GM13976 (cell line): ENCODE data around the gene PLA2G5.

Source experiments
- DNase-seq: peaks from one replicate; pipeline ENCODE4 v3.0.0; 2012; ENCODE audit warnings: low spot score
- in situ Hi-C: fragments of 300-500 bp; cut with MboI; formaldehyde crosslinking; loops from one replicate; pipeline ENCODE4 v1.12.0; 2022; ENCODE audit warnings: low sequenced_read_pairs, mixed read lengths, inconsistent platforms; ENCODE audit not compliant: unreplicated experiment
- TF ChIP-seq, protein P1 (sequence below): IDR thresholded peaks from 2 replicates; pipeline ENCODE4 v1.5.1; 2012; ENCODE audit warnings: borderline replicate concordance, mild to moderate bottlenecking; ENCODE audit not compliant: insufficient read depth; ENCODE audit errors: extremely low read depth, missing control alignments, control extremely low read depth

Gene PLA2G5

DNA sequence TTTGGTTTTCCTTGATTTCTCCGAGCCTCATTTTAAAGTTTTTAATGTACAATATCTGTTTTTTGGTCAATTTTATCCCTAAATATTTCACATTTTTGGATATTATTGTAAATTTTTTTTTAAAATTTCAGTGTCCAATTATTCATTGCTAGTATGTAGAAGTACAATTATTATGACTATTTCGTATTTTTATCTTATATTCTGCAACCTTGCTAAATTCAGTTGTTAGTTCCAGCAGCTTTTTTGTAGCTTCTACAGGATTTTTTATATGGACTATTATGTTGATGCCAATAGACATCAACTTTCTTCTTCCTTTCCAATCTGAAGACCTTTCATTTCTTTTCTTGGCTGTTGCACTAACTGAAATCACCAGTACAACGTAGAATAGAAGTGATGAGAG, 65.0 kb downstream of the PLA2G5 start:
- TF ChIP-seq, protein P1, sequence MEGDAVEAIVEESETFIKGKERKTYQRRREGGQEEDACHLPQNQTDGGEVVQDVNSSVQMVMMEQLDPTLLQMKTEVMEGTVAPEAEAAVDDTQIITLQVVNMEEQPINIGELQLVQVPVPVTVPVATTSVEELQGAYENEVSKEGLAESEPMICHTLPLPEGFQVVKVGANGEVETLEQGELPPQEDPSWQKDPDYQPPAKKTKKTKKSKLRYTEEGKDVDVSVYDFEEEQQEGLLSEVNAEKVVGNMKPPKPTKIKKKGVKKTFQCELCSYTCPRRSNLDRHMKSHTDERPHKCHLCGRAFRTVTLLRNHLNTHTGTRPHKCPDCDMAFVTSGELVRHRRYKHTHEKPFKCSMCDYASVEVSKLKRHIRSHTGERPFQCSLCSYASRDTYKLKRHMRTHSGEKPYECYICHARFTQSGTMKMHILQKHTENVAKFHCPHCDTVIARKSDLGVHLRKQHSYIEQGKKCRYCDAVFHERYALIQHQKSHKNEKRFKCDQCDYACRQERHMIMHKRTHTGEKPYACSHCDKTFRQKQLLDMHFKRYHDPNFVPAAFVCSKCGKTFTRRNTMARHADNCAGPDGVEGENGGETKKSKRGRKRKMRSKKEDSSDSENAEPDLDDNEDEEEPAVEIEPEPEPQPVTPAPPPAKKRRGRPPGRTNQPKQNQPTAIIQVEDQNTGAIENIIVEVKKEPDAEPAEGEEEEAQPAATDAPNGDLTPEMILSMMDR: no peak
- no peak for DNase-seq
- in situ Hi-C loops: no loop called here

DNA sequence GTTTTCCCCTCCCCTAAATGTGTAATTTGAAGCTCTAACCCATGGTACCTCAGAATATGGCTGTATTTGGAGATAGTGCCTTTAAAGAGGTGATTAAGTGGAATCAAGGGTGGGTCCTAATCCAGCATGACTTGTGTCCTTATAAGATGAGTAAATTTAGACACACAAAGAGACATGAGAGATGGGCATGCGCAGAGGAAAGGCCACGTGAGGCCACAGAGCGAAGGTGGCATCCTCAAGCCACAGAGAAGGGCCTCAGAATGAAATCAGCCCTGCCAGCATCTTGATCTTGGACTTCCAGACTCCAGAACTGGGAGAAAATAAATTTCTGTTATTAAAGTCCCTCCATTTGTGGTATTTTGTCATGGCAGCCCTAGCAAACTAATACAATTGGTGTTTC, 66.3 kb downstream of the PLA2G5 start:
- DNase-seq: no peak
- TF ChIP-seq, protein P1: no peak
- in situ Hi-C loops: no loop called here

DNA sequence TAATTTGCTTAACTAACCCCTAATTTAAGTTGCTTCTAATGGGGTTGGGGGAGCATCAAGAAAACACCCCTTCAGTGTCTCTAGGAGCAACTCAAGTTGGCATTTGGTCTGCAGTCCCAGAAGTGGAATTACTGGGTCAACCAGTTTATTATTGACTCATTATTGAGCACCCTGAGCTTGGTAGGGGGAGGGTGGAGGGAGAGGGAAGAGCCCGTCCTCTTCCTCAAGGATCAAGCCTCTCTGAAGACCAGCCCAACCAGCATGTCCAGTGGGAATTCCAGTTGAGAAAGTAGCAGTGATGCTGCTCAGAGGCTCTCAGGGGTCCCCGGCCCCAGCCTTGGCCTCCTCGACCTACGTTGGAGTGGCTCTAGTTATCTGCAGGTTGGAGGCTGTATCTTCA, 67.1 kb downstream of the PLA2G5 start:
- DNase-seq: no peak
- in situ Hi-C loops: no loop called here
- TF ChIP-seq, protein P1: no peak

DNA sequence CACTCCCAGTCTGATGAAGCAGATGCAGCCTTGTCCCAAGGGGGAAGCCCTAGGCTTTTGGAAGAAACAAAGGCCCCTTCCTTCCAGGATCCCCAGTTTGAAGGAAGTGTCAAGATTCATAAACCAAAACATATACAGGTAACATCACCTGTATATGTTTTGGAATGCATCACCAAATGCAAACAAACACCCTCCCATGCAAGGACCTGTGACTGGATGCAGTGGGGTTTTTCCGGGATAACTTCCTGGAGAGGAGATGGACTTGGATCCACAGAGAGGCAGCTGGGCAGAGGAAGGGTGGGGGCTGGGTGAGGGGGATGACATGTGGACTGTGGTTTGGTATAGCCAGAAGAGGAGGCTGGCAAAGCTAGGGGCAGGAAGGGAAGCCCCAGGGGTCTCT, 67.6 kb downstream of the PLA2G5 start:
- TF ChIP-seq, protein P1: no peak
- no peak for DNase-seq
- in situ Hi-C loops: no loop called here

DNA sequence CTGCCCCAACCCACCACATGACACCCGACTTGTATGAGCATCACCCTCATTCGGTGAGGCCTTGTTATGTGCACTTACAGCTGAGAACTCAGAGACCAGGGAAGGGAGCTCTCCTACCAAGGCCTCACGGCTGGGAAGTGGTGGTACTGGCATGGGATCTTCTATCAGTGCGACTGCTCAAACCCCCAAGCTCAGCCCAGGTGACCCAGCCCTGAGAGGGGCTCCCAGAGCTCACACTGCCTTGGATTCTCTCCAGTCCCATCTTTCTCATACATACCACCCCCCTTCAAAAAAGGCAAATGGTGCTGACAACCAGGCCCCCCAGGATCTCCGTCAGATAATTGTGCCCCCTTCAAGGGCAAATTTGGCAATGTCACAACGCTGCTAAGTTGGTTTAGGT, 68.4 kb downstream of the PLA2G5 start:
- DNase-seq: no peak
- in situ Hi-C loops: no loop called here
- TF ChIP-seq, protein P1: no peak

DNA sequence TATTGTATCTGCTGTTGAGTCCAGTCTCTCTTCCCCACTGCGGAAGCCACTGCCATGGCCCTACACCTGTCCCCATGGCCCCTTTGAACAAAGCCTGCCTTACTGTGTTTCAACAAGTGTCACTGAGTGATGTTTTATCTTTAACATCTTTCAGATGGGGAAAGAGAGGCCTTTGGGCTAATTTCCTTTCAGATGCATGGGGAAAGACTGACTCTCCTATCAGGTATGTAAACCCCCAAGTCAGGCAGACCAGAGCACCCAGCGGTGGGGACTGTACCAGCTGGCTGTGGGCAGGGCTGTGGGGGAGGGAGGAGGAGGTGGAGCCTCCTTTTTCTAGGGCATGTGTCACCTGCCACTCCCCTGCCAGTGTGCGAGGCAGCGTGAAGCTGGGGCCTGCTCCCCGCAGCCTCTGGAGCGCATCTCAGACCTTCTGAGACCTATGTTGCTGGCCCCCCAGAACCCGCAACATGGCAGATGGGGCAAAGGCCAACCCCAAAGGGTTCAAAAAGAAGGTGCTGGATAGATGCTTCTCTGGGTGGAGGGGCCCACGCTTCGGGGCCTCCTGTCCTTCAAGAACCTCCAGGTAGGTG, 69.1 kb downstream of the PLA2G5 start, which contains the start of gene PLA2G2F:
TSS of gene PLA2G2F (plus strand) at position 363 of the 590 bp plus-strand sequence. CDS start at position 468, 105 bp downstream.
- no peak for DNase-seq
- in situ Hi-C loops: no loop called here
- TF ChIP-seq, protein P1: no peak
